HepG2 (cell line): ENCODE measurements around the gene AGPAT2. TPM values are rescaled to one million over a fixed set of nuclear protein-coding genes. Genes with fewer than 3 reads are reported as not detected.
A peak's percentile ranks its signal among the peaks of the same experiment; 100 is the strongest.

ENCODE experiments used
- AHR ChIP-seq: IDR thresholded peaks from 2 replicates; pipeline ENCODE4 v1.6.1; 2018; ENCODE audit warnings: missing genetic modification reagents, missing compliant biosample characterization
- ASH2L ChIP-seq: fragments of 300-600, 200-600 bp; sonication (generic); IDR thresholded peaks from 2 replicates; pipeline ENCODE4 v1.7.0; 2017; ENCODE audit warnings: low read depth, mild to moderate bottlenecking, moderate library complexity, mixed read lengths, low read length; ENCODE audit not compliant: insufficient read length
- ATAD3A ChIP-seq: sonication (generic); formaldehyde crosslinking; IDR thresholded peaks from 2 replicates; pipeline ENCODE4 v1.4.0; 2020; ENCODE audit warnings: missing genetic modification reagents
- BORCS8-MEF2B ChIP-seq: sonication (generic); formaldehyde crosslinking; IDR thresholded peaks from 2 replicates; pipeline ENCODE4 v1.8.0; 2022; ENCODE audit warnings: mild to moderate bottlenecking, missing genetic modification reagents
- DNMT3B ChIP-seq: conservative IDR thresholded peaks from 2 replicates; pipeline ENCODE4 v1.6.1; 2016; ENCODE audit warnings: missing biosample characterization, control low read depth
- EHMT2 ChIP-seq: fragments of 200-600 bp; sonication (generic); IDR thresholded peaks from 2 replicates; pipeline ENCODE4 v1.7.0; 2017; ENCODE audit warnings: antibody characterized with exemption, low read depth, low read length, borderline replicate concordance
- HES4 ChIP-seq: sonication (generic); formaldehyde crosslinking; IDR thresholded peaks from 2 replicates; pipeline ENCODE4 v1.9.0; 2021; ENCODE audit warnings: mild to moderate bottlenecking, missing genetic modification reagents, borderline replicate concordance
- HOXA3 ChIP-seq: sonication (generic); formaldehyde crosslinking; IDR thresholded peaks from 2 replicates; pipeline ENCODE4 v1.5.0; 2020; ENCODE audit warnings: missing genetic modification reagents
- IRF2 ChIP-seq: IDR thresholded peaks from 2 replicates; pipeline ENCODE4 v1.6.1; 2018; ENCODE audit warnings: missing genetic modification reagents, missing compliant biosample characterization
- ISX ChIP-seq: sonication (generic); formaldehyde crosslinking; conservative IDR thresholded peaks from 2 replicates; pipeline ENCODE4 v1.5.0; 2020; ENCODE audit warnings: missing genetic modification reagents
- KDM4B ChIP-seq: sonication (generic); formaldehyde crosslinking; IDR thresholded peaks from 2 replicates; pipeline ENCODE4 v1.4.0; 2020; ENCODE audit warnings: missing genetic modification reagents
- NONO ChIP-seq, 2 experiments: fragments of 450-650 bp in 1 of 2; sonication (generic) in 1 of 2; formaldehyde crosslinking in 1 of 2; IDR thresholded peaks in 1 of 2; conservative IDR thresholded peaks in 1 of 2; 2 replicates each; pipeline versions ENCODE4 v1.6.1 to v1.8.0; 2017 to 2022; ENCODE audit warnings: mild to moderate bottlenecking in 1 of 2, missing genetic modification reagents in 1 of 2, moderate library complexity in 1 of 2
- PHB2 ChIP-seq: fragments of 450-650 bp; IDR thresholded peaks from 2 replicates; pipeline ENCODE4 v1.6.1; 2018; ENCODE audit not compliant: partially characterized antibody
- RXRB ChIP-seq: IDR thresholded peaks from 2 replicates; pipeline ENCODE4 v1.6.1; 2016; ENCODE audit warnings: borderline replicate concordance, missing genetic modification reagents, missing compliant biosample characterization
- SIN3B ChIP-seq: fragments of 150-350 bp; IDR thresholded peaks from 2 replicates; pipeline ENCODE4 v1.6.1; 2014; ENCODE audit warnings: low read length
- TOPORS ChIP-seq: sonication (generic); formaldehyde crosslinking; IDR thresholded peaks from 2 replicates; pipeline ENCODE4 v1.8.0; 2023; ENCODE audit warnings: mild to moderate bottlenecking, missing genetic modification reagents
- ZNF121 ChIP-seq: sonication (generic); formaldehyde crosslinking; IDR thresholded peaks from 2 replicates; pipeline ENCODE4 v1.5.0; 2020; ENCODE audit warnings: mild to moderate bottlenecking, missing genetic modification reagents
- ZNF124 ChIP-seq: sonication (generic); formaldehyde crosslinking; IDR thresholded peaks from 2 replicates; pipeline ENCODE4 v1.4.0; 2020; ENCODE audit warnings: missing genetic modification reagents
- ZNF160 ChIP-seq: sonication (generic); formaldehyde crosslinking; IDR thresholded peaks from 2 replicates; pipeline ENCODE4 v1.8.0; 2022; ENCODE audit warnings: mild to moderate bottlenecking, inconsistent platforms, missing genetic modification reagents
- ZNF230 ChIP-seq: sonication (generic); formaldehyde crosslinking; IDR thresholded peaks from 2 replicates; pipeline ENCODE4 v1.4.0; 2020; ENCODE audit warnings: mild to moderate bottlenecking, missing genetic modification reagents
- ZNF282 ChIP-seq: fragments of 450-650 bp; IDR thresholded peaks from 2 replicates; pipeline ENCODE4 v1.6.1; 2018; ENCODE audit not compliant: partially characterized antibody
- ZNF34 ChIP-seq: sonication (generic); formaldehyde crosslinking; IDR thresholded peaks from 2 replicates; pipeline ENCODE4 v1.4.0; 2020; ENCODE audit warnings: mild to moderate bottlenecking, missing genetic modification reagents, borderline replicate concordance
- ZNF432 ChIP-seq: sonication (generic); formaldehyde crosslinking; IDR thresholded peaks from 2 replicates; pipeline ENCODE4 v1.5.0; 2020; ENCODE audit warnings: missing genetic modification reagents, mild to moderate bottlenecking, borderline replicate concordance
- ZNF878 ChIP-seq: sonication (generic); formaldehyde crosslinking; IDR thresholded peaks from 2 replicates; pipeline ENCODE4 v1.8.1; 2023; ENCODE audit warnings: mild to moderate bottlenecking, missing genetic modification reagents, moderate library complexity
- ZSCAN12 ChIP-seq: sonication (generic); formaldehyde crosslinking; IDR thresholded peaks from 2 replicates; pipeline ENCODE4 v1.9.0; 2021; ENCODE audit warnings: mild to moderate bottlenecking, missing genetic modification reagents
- polyA plus RNA-seq, 8 experiments: library from polyadenylated mRNA; depleted of rRNA in 3 of 8; stranded (reverse) in 7 of 8; unstranded in 1 of 8; fragments of >200 nt; fragmentation: Illumina TruSeq in 4 of 8; extraction: Trizol in 4 of 8; gene quantifications; 2 replicates each; pipeline versions ENCODE4 v1.2.1 to v1.2.3, GENCODE V29; 2011 to 2016; ENCODE audit warnings: low read depth in 4 of 8, missing spikeins in 1 of 8, mixed read lengths in 1 of 8; ENCODE audit not compliant: insufficient read depth in 1 of 8
- total RNA-seq, 5 experiments: library from RNA; depleted of rRNA; stranded (reverse); fragments of >200 nt; fragmentation: Illumina TruSeq; extraction: Trizol; gene quantifications; 2 replicates each; pipeline ENCODE4 v1.2.3, GENCODE V29; 2016; ENCODE audit warnings: low read depth in 1 of 5
- TF ChIP-seq, protein P1 (sequence below): sonication (generic); formaldehyde crosslinking; IDR thresholded peaks from 2 replicates; pipeline ENCODE4 v1.5.1; 2020; ENCODE audit warnings: mild to moderate bottlenecking, missing genetic modification reagents, moderate library complexity
- TF ChIP-seq, protein P2 (sequence below): sonication (generic); formaldehyde crosslinking; IDR thresholded peaks from 2 replicates; pipeline ENCODE4 v1.4.0; 2020; ENCODE audit warnings: missing genetic modification reagents, low read depth, mild to moderate bottlenecking, borderline replicate concordance
- TF ChIP-seq, protein P3 (sequence below): sonication (generic); IDR thresholded peaks from 2 replicates; pipeline ENCODE4 v1.6.1; 2016; ENCODE audit warnings: low read depth, borderline replicate concordance

AGPAT2 gene
- total and polyA plus RNA-seq, 2 of the 13 experiments (the other 11 are each of a cell fraction or from before 2014, with no cell fraction given): 3.9 to 25.8 TPM

DNA sequence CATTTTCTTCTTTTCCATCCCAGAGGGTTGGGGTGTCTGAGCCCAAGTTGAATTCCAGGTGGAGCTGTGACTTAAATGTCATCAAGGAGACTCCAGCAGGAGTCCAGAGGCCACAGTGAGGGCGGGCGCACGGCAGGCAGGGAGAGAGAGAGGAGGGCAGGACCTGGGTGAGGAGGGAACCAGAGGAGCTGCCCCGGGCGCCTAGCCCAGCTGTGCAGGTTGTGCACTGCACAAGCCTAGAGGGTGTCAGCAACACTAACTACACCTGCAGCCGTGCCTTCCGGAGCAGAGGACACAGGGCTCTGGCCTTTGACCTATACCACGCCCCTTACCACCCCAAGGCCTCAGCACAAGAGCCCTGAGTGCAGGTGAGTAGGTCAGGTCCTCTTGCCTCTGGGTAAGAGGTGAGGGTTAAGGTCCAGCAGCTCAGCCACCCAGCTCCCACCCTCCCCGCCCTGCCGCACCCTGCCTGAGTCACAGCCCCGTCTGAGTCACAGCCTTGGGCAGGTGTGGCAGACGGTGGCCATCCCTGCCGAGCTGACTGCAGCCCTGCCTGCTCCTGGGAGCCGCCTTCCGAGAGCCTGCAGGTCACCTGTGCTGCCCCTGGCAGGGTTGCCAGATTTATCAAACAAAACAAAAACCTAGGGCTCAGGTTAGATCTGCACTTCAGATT, 6.4 kb upstream of the AGPAT2 start (continued):
- TF ChIP-seq, protein P1, sequence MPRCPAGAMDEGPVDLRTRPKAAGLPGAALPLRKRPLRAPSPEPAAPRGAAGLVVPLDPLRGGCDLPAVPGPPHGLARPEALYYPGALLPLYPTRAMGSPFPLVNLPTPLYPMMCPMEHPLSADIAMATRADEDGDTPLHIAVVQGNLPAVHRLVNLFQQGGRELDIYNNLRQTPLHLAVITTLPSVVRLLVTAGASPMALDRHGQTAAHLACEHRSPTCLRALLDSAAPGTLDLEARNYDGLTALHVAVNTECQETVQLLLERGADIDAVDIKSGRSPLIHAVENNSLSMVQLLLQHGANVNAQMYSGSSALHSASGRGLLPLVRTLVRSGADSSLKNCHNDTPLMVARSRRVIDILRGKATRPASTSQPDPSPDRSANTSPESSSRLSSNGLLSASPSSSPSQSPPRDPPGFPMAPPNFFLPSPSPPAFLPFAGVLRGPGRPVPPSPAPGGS: no peak
- TF ChIP-seq NONO (IDR thresholded peaks at IDR 0.05): no peak
- no peak; the same call in 1 of the 2 replicates for TF ChIP-seq NONO (CRISPR knock-in tag; conservative IDR thresholded peaks at IDR 0.05)
- TF ChIP-seq SIN3B: no peak
- TF ChIP-seq ZNF34 (CRISPR knock-in tag): no peak
- no peak for TF ChIP-seq ZNF282
- no peak for TF ChIP-seq PHB2
- TF ChIP-seq RXRB: peak; percentile 98
- TF ChIP-seq, protein P2, sequence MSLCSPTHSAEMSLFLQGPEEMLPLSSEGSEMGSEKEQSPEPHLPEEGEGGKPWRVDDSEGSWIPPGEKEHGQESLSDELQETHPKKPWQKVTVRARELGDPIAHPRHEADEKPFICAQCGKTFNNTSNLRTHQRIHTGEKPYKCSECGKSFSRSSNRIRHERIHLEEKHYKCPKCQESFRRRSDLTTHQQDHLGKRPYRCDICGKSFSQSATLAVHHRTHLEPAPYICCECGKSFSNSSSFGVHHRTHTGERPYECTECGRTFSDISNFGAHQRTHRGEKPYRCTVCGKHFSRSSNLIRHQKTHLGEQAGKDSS: no peak; the same call in 1 of the 2 replicates
- peak; percentile 33; the same call in 1 of the 2 replicates for TF ChIP-seq BORCS8-MEF2B (CRISPR knock-in tag)
- TF ChIP-seq ASH2L: no peak
- no peak for TF ChIP-seq ZNF432 (CRISPR knock-in tag)
- TF ChIP-seq, protein P3, sequence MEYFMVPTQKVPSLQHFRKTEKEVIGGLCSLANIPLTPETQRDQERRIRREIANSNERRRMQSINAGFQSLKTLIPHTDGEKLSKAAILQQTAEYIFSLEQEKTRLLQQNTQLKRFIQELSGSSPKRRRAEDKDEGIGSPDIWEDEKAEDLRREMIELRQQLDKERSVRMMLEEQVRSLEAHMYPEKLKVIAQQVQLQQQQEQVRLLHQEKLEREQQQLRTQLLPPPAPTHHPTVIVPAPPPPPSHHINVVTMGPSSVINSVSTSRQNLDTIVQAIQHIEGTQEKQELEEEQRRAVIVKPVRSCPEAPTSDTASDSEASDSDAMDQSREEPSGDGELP: peak; percentile 60; the same call in 1 of the 2 replicates
- TF ChIP-seq ZNF230 (CRISPR knock-in tag): no peak
- TF ChIP-seq TOPORS (CRISPR knock-in tag): no peak
- TF ChIP-seq ZNF160 (CRISPR knock-in tag): no peak
- TF ChIP-seq ZNF124: no peak
- TF ChIP-seq KDM4B (CRISPR knock-in tag): no peak
- TF ChIP-seq ATAD3A (CRISPR knock-in tag): no peak
- 0 out of 2 replicates have a peak, but pooled peaks have one; percentile 18 for TF ChIP-seq AHR
- peak; percentile 81; the same call in 1 of the 2 replicates for TF ChIP-seq HOXA3 (CRISPR knock-in tag)
- no peak for TF ChIP-seq HES4
- TF ChIP-seq ZSCAN12 (CRISPR knock-in tag): no peak
- no peak for TF ChIP-seq ISX (CRISPR knock-in tag)
- no peak for TF ChIP-seq DNMT3B (CRISPR knock-in tag)
- TF ChIP-seq IRF2: peak; percentile 43; the same call in 1 of the 2 replicates
- TF ChIP-seq EHMT2: no peak
- TF ChIP-seq ZNF121 (CRISPR knock-in tag): no peak
- TF ChIP-seq ZNF878 (CRISPR knock-in tag): no peak
